Forelimb muscle (tissue), 1 donor: Measurements from ENCODE around the gene LRBA. TPM values are rescaled to one million over a fixed set of nuclear protein-coding genes. Genes with fewer than 3 reads are reported as not detected.
A peak's percentile ranks its signal among the peaks of the same experiment; 100 is the strongest.
"Not testable (repeated sequence)": the region's sequence is repeated elsewhere in the genome, so short reads cannot be mapped to it uniquely, and the experiment has no call there.

Experiments
- DNase-seq: peaks from one replicate; pipeline ENCODE4 v3.0.0-alpha.2; 2013; ENCODE audit warnings: low read depth
- polyA plus RNA-seq: library from polyadenylated mRNA; unstranded; fragments of 120-200 nt; gene quantifications from one replicate; pipeline ENCODE4 v1.2.1, GENCODE V29; 2013; ENCODE audit not compliant: insufficient read length

The LRBA gene
- polyA plus RNA-seq, 1 donor, result 21.0 TPM

DNA sequence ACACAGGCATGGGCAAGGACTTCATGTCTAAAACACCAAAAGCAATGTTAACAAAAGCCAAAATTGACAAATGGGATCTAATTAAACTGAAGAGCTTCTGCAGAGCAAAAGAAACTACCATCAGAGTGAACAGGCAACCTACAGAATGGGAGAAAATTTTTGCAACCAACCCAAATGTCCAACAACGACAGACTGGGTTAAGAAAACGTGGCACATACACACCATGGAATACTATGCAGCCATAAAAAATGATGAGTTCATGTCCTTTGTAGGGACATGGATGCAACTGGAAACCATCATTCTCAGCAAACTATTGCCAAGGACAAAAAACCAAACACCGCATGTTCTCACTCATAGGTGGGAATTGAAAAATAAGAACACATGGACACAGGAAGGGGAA is 507.4 kb downstream of the LRBA start:
- not testable (repeated sequence) for DNase-seq

DNA sequence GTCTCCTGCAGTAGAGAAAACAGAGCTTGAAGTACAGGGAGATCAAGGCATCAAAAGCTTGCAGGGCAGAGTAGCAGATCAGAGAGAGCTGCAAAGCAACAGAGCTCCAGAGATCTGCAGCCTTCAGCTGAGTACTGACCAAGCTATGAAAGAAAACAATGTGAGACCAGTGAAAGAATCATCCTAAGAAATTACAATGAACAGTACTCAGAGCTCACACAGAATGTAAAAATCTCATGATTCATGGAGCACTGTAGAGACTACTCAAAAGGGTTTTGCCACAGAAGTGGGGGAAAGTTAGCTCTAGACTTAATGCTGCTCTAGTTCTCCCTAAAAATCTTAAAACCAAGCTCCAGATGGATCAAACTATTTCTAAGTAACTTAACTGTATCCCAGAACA is 513.1 kb downstream of the LRBA start:
- DNase-seq, result no peak

DNA sequence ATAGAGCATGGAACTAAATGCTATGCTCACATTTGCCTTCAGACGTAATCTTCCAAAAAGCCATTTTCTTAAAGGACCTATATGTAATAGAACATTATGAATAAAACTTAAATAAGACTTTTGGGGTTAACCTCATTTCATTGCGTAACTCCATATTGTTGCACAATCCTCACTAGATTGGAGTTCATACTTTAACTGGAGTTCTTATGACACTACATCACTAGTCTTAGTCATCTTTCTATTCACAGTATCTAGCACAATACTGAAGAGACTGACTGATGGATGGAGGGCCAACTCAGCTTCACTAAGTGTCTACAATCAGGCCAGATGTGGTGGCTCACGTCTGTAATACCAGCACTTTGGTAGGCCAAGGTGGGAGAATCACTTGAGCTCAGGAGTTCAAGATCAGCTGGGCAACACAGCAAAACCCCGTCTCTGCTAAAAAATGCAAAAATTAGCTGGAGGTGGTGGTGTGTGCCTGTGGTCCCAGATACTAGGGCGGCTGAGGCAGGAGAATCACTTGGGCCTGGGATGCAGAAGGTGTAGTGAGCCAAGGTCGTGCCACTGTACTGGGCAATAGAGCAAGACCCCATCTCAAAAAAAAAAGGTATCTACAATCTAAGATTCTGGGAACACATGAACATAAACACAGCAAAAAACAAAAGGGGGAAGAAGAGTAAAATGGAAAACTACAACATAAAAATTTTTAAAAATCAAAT is 513.9 kb downstream of the LRBA start:
- DNase-seq, result no peak

DNA sequence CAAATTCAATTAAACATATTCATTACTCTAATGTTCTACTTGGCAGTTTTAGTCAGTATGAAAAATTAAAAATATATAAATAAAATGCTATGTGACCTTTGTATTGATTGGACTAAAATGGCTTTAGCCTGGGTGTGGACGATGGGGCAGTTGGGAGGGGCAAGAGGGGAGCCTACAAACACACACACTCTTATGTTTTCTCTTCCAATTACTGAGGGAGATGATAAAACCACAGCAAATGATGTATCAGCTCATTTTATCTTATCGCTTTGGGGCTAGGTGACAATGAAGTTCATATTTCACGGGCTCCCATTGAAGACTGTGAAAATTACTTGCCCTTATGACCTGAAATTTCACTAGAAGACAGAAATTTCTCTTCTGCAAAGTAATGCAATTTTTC is 517.5 kb downstream of the LRBA start:
- DNase-seq, result no peak

DNA sequence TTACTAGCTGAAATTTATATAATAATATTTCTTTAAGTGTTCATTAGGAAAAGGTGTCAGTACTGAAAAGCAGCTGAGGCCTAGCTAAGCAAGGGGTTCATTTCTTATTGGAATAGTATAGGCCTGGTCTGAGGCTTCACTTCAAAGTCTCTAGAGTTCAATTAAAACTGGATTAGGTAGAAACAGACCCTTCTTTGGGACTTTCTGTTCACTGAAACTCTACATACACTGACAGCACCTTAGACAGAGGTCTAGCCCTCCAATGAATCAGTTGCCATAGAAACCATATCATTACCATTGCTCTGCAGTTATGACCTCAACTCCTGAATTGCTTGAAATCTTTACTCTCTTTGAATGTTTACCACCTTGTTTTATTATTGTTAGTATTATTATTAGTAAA is 519.5 kb downstream of the LRBA start:
- no peak for DNase-seq

- no peak for DNase-seq
These were observed 521.2 kb downstream of the LRBA start for GRCh38 chr4:150493851-150494250.

DNA sequence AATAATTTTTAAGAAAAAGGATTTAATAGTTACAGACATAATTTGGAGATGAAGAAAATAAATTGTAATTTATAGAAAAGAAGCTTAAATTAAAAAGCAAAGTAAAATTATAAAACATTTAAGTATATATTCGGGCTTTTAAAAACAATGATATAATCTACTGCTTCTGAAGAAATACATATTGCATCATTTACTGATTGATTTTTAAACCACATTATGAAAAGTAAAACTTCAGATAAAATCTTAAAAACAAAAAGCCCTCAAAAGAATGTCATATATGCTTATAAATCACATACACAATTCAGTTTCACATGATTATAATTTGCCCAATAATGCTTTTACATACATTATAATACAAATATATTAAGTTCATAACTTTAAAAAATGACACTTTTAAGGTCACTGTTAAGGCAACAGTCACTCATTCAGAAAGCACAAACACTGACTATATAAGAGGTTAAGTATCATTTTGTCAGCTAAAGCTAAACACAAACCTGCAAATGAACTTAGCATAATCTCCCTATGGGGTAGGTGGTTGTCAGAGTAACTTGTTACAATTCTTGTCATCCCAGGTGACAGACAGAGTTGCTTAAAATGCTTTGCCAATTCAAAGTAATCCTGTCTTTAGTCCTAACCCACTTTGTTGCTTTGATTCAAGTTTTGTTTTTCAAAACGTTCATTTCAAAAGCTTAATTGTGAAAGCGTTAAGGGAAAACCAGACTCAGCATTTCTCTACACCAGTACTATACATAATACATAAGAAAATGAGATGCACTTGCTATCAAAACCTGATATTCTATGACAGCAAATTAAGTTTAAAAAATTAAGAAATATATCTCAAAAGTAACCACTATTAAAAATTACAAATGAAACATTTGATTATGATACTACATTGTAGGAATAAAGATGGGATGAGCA is 523.7 kb downstream of the LRBA start:
- no peak for DNase-seq

DNA sequence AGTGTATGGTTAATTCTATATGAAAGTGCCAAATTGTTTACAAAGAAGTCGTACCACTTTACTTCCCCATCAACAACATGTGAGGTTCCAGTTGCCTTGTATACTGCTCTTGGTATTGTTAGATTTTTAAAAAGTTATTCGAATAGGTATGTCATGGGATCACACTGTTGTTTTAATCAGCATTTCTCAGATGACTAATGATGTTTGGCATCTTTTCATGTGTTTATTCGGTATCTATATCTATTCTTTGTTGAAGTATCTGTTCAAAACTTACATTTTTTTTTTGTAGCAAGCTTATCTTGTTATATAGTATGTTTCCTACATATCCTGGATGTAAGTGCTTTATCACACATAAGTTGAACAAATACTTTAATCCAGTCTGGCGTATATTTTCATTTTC is 532.5 kb downstream of the LRBA start:
- no peak for DNase-seq

DNA sequence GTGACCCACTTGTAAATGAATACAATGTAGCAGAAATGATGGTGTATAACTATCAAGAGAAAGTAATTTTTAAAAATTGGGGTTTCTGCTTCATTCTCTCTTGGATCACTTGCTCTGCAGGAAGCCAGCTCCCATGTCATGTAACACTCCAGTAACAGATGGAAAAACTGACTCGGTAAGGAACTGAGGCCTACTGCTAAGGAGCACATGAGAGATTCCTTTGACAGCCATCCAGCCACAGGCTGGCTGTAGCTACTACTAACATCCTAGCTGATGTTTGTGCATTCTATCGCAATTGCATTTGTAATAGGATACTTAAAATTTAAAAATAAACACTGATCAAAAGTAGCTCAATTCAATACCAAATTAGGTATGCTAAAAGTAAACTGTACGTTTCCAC is 535.4 kb downstream of the LRBA start:
- peak; percentile 40 for DNase-seq

- no peak for DNase-seq
These were observed 537.2 kb downstream of the LRBA start for GRCh38 chr4:150477869-150478268.

DNA sequence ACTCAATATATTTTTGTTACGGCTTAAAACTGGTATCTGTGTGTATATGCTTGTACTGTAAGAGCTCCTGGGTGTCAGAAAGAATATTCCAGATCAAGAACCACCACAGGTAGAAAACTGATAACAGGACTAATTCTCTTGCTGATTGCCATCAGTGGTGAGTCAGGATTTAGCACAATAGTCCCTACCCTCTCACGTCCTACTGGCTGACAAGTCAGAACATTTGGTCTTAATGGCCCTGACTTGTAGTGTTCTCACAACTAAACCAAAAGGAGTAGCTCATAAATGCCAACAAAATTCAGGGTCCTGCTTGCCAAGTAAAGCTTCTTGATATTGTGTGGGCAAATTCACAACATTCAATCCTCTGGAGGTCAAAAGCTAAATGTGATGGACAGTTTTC is 538.3 kb downstream of the LRBA start:
- DNase-seq, result no peak

- DNase-seq, result no peak
These were observed 539.3 kb downstream of the LRBA start for GRCh38 chr4:150475763-150476162.

- no peak for DNase-seq
These were observed 550.6 kb downstream of the LRBA start for GRCh38 chr4:150464523-150464922.

- DNase-seq, result no peak
These were observed 552.3 kb downstream of the LRBA start for GRCh38 chr4:150462743-150463142.

DNA sequence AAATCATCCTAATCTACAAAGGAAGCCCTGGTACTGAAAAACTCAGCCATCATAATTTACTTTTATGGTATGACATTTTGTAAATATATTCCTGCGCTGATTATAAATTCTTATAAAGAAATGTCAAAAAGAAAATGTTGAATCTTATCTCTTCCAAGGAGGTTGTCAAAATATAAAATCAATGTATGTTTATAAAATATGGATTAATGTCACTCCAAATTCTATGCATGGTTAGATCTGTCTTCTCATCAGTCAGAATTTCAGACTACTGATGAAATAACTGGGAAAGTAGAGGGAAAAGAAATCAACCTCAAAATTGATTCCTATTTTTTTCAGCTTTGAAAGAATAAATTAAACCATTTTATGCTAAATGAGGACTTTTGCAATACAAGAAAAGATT is 553.1 kb downstream of the LRBA start:
- no peak for DNase-seq

DNA sequence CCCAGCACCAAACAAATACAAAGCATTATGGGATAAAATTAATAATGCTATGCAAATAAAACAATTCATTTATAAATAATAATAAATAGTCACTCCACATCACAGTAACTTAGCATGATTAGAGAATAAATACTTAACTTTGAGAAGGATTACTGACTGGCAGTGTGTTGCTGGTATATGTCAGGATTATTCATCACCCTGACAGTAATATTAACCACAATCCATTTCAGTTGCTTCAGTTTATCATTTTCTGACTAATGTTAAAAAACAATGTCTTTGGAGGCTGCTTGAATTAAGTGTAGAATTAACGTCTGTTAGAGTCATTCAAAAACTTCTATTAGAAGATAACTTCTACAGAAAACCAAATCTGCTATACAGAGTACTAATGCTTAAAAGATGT is 557.3 kb downstream of the LRBA start:
- no peak for DNase-seq

DNA sequence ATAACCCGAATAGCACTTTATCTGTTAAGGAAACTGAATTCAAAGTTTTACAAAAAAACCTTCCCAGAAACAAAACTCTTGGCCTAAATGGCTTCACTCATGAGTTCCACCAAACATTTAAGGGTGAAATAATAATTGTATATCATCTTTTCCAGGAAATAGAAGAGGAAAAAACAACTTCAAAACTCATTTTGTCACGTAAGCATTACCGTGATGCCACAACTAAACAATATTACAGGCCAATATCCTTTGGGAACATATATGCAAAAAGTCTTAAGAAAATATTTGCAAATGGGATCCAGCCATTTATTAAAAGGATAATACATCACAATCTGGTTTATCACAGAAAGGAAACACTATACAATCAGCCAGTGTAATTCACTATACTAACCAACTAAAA is 563.2 kb downstream of the LRBA start:
- DNase-seq, result no peak

- DNase-seq, result no peak
These were observed 567.7 kb downstream of the LRBA start for GRCh38 chr4:150447356-150447755.

DNA sequence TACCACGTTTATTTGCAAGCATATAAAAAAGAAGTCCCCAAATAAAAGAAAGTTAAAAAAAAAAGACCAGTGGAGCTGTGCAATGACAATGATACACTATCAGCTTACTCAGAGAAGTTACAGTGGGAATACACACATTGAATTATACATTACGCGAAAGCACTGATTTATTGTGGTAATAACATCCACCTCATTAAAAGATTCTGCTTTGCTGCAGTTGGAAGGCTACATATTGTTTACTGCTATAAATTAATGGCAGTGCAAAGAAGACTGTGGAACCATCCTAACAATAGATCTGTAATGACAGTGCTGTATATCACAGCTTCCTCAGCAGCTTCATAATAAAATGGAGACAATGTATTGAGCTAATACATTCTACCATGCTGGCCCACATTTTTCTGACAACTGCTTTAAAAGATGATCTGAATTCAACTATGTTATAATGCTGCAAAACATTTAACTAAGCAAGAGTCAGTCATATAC is 575.6 kb downstream of the LRBA start:
- no peak for DNase-seq

- DNase-seq, result no peak
These were observed 578.3 kb downstream of the LRBA start for GRCh38 chr4:150436598-150437370.

DNA sequence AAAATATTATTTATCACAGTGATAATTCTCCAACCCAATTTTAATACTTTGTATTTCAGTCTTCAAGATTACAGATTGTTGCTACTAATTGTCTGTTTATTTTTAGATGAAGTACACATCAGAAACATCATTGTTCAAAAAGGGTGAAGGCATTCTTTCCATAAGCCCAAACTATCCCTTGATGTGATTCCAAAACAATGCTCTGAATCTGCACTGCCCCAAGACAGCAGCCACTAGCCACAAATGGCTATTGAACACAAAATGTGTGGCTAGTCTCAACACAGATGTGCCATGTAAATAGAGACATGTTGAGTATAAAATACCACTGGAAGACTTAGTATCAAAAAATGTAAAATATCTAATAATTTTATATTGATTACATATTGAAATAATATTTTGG is 583.9 kb downstream of the LRBA start:
- DNase-seq, result no peak

DNA sequence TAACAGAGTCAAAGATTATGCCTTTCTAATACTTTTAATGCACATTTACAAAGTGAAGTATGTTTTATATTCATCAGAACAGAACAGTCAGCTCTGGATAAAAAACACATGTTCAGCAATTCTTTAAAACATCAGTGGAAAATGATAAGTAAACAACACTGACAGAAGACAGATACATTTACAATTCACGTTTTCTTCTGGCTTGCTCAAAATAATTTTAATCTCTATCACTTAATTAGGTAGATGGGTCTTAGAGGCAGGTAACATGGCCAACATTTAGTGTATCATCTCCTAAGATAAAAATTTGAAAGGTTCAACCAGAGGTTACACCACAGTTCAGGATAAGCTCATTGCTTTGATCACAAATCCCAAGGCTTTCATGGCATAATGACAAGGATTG is 589.9 kb downstream of the LRBA start:
- DNase-seq, result no peak
